ENCODE data around the gene FCRL5.

Gene FCRL5

GRCh38 chr1:157523774-157524493 is 28.4 kb downstream of the FCRL5 start:
- DNase-seq: no peak

GRCh38 chr1:157521056-157521455 is 31.3 kb downstream of the FCRL5 start:
- DNase-seq: no peak

DNA sequence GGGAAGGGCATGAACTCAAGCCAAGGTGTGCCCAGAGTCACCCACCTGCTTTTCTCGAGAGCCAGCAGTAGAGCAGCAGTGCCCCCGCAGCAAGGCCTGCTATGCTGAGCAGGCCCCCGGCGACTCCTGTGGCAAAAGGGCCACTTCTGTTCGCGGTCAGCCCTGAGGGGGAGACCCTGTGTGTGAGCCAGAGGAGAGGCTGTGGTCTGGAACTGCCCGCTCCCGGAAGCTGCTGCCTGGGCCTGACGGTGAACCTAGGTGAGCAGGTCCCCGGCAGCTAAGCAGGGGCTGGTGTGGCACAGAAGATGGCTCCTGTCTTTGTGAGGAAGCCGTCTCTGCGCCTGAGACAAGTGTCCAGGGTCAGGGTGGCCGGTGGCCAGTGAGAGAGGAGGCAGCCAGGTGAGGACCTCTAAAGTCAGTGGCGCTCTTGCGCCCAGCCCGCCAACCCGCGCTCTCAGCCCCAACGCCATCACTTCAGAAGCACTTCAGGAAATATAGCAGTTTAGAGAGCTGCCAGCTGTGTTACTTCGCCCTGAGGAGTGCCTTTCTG is 31.9 kb downstream of the FCRL5 start:
- DNase-seq: no peak

DNA sequence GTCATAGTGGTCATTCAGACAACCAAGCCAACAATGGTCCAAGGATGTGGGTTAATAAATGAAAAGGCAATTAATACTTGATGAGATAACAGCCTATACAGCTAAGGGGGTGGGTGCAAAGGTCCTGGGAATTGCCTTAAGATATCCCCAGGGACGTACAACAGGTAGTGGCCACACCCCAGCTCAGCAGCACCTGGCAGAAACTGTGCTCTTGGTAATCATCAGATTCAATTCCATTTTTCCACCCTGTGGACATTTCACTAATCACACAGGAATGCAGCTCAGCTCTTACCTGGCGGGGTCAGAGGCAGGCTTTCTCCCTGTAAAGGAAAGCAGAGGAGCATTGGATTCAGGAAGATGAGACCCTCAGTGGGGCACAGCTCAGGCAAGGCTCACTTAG is 32.9 kb downstream of the FCRL5 start:
- DNase-seq: no peak

- DNase-seq: no peak
These were observed 35.3 kb downstream of the FCRL5 start for GRCh38 chr1:157517016-157517415.

- no peak for DNase-seq
These were observed 36.6 kb downstream of the FCRL5 start for GRCh38 chr1:157515709-157516108.

DNA sequence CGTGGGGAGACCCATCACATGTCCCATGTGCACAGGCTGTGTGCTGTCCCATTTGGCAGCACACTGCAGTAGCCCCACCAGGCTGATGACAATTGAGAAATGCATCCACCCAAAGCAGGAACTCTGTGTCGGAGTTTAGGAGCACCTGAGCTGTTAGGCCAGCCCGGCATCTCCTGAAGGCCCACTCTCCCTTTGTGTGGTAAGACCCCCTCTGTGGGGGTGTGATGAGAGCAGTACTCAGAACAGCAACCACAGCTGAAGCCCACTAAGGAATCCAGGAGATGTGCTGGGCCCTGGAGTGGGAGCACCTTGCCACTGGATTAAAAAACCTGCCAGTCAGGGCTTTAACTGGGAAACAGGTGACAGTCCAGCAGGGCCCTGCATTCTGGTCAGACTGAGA is 37.2 kb downstream of the FCRL5 start:
- DNase-seq: no peak

DNA sequence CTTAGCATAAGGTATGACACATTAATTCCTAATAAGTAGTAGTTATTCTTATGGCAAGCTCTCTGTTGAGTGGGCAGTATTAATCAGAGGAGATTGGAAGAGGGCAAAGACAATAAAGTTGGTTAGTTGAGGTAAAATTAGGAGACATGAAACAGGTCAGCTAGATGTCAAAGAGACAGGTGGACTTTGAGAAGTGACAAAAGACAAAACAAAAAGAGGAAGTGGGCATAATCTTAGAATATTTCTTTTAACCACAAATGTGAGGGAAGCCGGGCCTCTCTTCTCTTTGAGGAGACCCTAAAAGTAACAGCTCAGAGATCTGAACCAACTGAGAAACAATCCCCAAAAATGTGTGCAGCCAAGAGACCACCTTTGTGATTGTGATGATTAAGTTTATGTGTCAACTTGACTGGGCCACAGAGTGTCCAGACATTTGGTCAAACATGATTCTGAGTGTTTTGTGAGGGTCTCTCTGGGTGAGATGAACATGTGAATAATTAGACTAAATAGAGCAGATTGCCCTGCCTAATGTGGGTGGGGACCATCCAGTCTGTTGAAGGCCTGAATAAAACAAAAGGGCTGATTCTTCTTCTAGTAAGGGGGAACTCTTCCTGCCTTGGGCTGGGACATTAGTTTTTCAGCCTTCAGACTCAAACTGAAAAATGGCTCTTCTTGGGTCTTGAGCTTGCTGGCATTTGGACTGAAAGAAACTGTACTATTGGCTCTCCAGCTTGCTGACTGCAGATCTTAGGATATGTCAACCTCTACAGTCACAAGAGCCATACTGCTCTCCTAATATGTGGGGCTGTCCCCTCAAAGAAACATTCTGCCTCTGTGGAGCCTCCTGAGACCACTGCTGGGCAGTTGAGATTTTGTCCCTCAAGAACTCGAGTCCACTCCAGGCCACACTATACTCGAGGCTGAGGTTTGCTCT is 40.0 kb downstream of the FCRL5 start:
- DNase-seq: no peak

GRCh38 chr1:157509546-157510232 is 42.6 kb downstream of the FCRL5 start:
- no peak for DNase-seq

DNA sequence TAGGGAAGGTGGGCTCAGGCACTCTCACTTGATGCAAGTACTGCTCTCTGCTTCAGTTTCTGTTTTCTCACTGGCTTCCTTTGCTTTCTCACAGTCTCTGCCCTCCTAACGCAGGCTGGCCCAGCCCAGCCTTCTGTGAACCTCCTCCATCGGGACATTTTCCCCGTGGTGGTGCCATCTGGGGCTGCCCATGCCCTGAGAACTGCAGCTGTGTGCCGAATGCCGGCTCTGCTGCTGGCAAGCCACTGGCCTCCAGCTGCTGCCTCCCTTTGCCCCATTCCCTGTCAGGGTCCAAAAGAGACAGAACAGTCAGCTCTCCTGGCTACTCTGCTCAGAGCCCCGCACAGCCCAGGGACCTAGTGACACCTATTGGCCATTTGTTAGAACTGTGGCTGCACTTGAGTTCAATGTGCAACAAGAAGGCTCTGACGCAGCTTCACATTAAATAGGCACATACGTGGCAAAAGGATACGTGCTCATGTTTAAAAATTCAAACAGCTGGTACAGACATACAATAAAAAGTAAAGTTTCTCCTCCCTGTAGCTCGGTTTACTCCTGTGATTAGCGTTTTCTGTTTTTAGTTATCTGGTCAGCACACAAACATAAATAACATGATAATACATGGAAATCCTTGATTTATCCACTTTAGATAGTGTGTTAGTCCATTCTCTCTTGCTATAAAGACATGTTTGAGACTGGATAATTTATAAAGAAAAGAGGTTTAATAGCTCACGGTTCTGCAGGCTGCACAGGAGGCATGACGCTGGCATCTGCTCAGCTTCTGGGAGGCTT is 46.6 kb downstream of the FCRL5 start:
- DNase-seq: no peak

GRCh38 chr1:157504646-157505045 is 47.7 kb downstream of the FCRL5 start:
- no peak for DNase-seq

- no peak for DNase-seq
These were observed 52.8 kb downstream of the FCRL5 start for GRCh38 chr1:157499521-157499920.

GRCh38 chr1:157498736-157499090 is 53.6 kb downstream of the FCRL5 start:
- DNase-seq: no peak

DNA sequence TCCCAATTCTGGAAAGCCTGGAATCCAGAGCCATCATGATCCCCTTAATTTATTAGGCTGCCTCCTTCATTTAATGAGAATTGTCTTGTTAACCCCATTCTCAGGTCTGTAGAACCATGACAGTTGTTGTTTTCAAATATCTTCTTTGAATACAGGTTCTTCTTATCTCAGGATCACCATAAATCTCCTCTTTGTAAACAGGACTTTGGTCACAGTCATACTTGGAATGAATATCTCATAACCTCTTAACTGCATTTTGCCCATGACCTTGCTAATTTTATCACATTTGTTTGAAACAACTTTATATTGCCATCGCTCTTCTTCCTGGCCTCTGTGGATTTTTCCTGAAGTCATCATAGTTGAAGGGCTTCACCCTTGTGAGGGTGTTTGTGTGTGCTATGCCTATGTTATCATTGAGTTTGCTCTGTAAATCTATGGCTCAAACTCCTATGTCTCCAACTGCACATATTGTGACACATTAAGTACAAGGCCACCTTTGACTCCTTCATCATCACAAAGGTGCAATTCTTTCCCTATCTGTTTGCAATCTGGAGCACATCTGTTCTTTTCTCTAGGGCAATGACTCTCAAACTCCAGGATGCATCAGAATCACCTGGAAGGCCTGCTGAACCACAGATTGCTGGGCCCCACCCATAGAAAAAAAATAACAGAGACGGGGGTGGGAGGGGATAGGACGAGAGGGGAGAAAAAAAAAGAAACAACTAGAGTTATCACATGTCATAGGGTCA is 54.2 kb downstream of the FCRL5 start:
- no peak for DNase-seq

DNA sequence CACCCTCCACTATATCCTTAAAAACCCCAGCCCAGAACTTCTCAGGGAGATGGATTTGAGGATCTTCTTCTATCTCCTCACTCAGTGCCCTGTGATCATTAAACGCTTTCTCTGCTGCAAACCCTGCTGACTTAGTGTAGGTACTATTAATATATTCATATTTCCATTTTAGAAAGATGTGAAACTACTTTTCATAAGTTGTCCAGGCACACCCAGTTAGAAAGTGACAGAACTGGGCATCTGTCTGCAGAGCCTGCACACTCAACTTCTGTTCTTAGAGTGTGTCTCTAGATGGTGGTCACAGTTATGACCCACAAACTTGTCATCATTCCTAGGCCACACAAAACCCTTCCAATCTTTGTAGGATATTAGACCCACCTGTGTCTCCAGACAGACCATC is 55.0 kb downstream of the FCRL5 start:
- no peak for DNase-seq

GRCh38 chr1:157496121-157496526 is 56.2 kb downstream of the FCRL5 start:
- no peak for DNase-seq

DNA sequence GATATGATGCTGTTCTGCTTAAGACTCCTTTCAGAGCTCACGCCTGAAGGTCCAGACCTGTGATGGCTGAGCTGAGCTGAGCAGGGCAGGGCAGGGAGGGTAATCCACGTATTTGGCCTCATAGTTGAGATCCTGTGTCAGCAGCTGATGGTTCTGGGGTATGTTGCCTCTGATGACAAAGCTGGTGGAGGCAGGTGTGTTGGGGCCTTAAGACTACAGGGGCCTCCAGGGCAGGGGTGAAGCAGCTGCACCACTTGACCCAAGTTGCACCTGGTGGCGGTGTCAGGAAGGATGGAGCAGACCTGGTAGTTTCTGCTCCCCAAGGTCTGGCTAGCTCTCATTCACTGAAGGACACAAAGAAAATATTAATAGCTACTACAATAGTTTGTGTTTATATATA is 57.0 kb downstream of the FCRL5 start:
- no peak for DNase-seq

DNA sequence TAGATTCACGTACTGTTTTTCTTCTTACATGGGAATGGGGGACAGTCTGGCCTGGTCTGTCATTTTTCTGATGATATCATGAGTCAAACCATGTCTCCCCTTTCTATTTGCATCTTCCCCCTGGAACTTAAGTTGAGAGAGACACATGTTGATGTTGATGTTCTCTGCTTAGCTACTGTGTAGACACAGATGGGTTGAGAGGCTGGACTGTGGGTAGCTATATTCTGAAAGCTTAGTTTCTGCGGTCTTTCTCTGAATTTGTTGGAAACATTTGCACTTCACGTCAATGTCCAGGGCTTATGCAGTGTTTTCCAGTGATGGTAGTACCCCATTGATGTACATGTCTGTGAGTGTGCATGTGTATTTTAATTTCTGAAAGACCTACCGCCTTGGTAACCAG is 58.2 kb downstream of the FCRL5 start:
- no peak for DNase-seq

GRCh38 chr1:157490467-157491165 is 61.7 kb downstream of the FCRL5 start:
- DNase-seq: no peak

DNA sequence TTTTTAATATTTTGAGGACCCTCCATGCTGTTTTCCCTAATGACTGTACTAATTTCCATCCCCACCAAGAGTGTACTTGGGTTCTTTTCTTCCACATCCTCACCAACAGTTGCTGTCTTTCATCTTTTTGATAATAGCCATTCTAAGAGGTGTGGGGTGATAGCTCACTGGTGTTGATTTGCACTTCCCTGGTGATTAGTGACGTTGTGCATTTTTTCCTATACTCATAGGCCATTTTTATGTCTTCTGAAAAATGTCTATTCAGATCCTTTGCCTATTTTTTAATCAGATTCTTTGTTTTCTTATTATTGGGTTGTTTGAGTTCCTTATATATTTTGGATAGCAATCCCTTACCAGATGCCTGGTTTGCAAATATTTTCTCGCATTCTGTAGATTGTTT is 64.2 kb downstream of the FCRL5 start:
- no peak for DNase-seq

DNA sequence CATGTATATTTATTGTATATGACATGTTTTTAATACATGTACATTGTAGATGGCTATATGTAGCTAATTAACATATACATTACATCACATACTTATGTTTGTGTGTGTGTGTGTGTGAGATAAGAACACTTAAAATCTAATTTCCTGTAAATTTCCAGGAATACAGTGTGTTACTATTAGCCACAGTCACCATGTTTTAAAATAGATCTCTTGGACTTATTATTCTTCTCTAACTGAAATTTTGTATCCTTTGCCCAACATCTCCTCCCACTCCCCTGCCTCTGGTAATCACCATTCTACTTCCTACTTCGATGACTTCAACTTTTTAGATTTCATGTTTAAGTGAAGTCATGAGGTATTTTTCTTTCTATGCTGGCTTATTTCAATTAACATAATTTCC is 64.8 kb downstream of the FCRL5 start:
- DNase-seq: no peak
